HepG2 (cell line): Measurements from ENCODE around the gene GLRX5. TPM values are rescaled to one million over a fixed set of nuclear protein-coding genes. Genes with fewer than 3 reads are reported as not detected.
A peak's percentile ranks its signal among the peaks of the same experiment; 100 is the strongest.

ENCODE experiments used
- BCL6 ChIP-seq: IDR thresholded peaks from 2 replicates; pipeline ENCODE4 v1.6.1; 2016; ENCODE audit warnings: missing genetic modification reagents, missing compliant biosample characterization
- CEBPB ChIP-seq: IDR thresholded peaks from 2 replicates; pipeline ENCODE4 v1.6.1; 2011; ENCODE audit warnings: low read depth, low read length, improper control_type of control experiment, borderline replicate concordance
- EED ChIP-seq: sonication (generic); formaldehyde crosslinking; IDR thresholded peaks from 2 replicates; pipeline ENCODE4 v1.5.0; 2020; ENCODE audit warnings: mild to moderate bottlenecking, missing genetic modification reagents
- GPBP1L1 ChIP-seq: sonication (generic); formaldehyde crosslinking; IDR thresholded peaks from 2 replicates; pipeline ENCODE4 v1.5.0; 2020; ENCODE audit warnings: mild to moderate bottlenecking, missing genetic modification reagents
- MYPOP ChIP-seq: sonication (generic); formaldehyde crosslinking; IDR thresholded peaks from 2 replicates; pipeline ENCODE4 v1.8.1; 2023; ENCODE audit warnings: mild to moderate bottlenecking, moderate library complexity, missing genetic modification reagents
- NPAS2 ChIP-seq: sonication (generic); formaldehyde crosslinking; IDR thresholded peaks from 2 replicates; pipeline ENCODE4 v1.8.0; 2022; ENCODE audit warnings: mild to moderate bottlenecking, missing genetic modification reagents, borderline replicate concordance
- RXRB ChIP-seq: IDR thresholded peaks from 2 replicates; pipeline ENCODE4 v1.6.1; 2016; ENCODE audit warnings: borderline replicate concordance, missing genetic modification reagents, missing compliant biosample characterization
- SMYD3 ChIP-seq: sonication (generic); formaldehyde crosslinking; IDR thresholded peaks from 2 replicates; pipeline ENCODE4 v1.8.1; 2023; ENCODE audit warnings: mild to moderate bottlenecking, missing genetic modification reagents
- TCF7 ChIP-seq: sonication (generic); IDR thresholded peaks from 2 replicates; pipeline ENCODE4 v1.6.1; 2016; ENCODE audit warnings: antibody characterized with exemption, low read depth
- TEF ChIP-seq: sonication (generic); formaldehyde crosslinking; IDR thresholded peaks from 2 replicates; pipeline ENCODE4 v1.5.0; 2020; ENCODE audit warnings: missing genetic modification reagents
- ZEB1 ChIP-seq: IDR thresholded peaks from 2 replicates; pipeline ENCODE4 v1.6.1; 2012; ENCODE audit warnings: mild to moderate bottlenecking, low read depth, inconsistent platforms; ENCODE audit not compliant: insufficient replicate concordance
- ZFX ChIP-seq: sonication (generic); formaldehyde crosslinking; IDR thresholded peaks from 2 replicates; pipeline ENCODE4 v1.4.0; 2020; ENCODE audit warnings: mild to moderate bottlenecking, low read depth, missing genetic modification reagents, moderate library complexity
- ZKSCAN8 ChIP-seq: IDR thresholded peaks from 2 replicates; pipeline ENCODE4 v1.6.1; 2016; ENCODE audit warnings: borderline replicate concordance, missing genetic modification reagents, missing compliant biosample characterization
- ZNF33A ChIP-seq: sonication (generic); formaldehyde crosslinking; IDR thresholded peaks from 2 replicates; pipeline ENCODE4 v1.5.1; 2020; ENCODE audit warnings: missing genetic modification reagents, mild to moderate bottlenecking, moderate library complexity, borderline replicate concordance
- ZNF574 ChIP-seq: sonication (generic); formaldehyde crosslinking; IDR thresholded peaks from 2 replicates; pipeline ENCODE4 v1.4.0; 2020; ENCODE audit warnings: missing genetic modification reagents
- ZNF646 ChIP-seq: sonication (generic); formaldehyde crosslinking; IDR thresholded peaks from 2 replicates; pipeline ENCODE4 v1.9.0; 2021; ENCODE audit warnings: mild to moderate bottlenecking, missing genetic modification reagents
- polyA plus RNA-seq, 8 experiments: library from polyadenylated mRNA; depleted of rRNA in 3 of 8; stranded (reverse) in 7 of 8; unstranded in 1 of 8; fragments of >200 nt; fragmentation: Illumina TruSeq in 4 of 8; extraction: Trizol in 4 of 8; gene quantifications; 2 replicates each; pipeline versions ENCODE4 v1.2.1 to v1.2.3, GENCODE V29; 2011 to 2016; ENCODE audit warnings: low read depth in 4 of 8, missing spikeins in 1 of 8, mixed read lengths in 1 of 8; ENCODE audit not compliant: insufficient read depth in 1 of 8
- total RNA-seq, 5 experiments: library from RNA; depleted of rRNA; stranded (reverse); fragments of >200 nt; fragmentation: Illumina TruSeq; extraction: Trizol; gene quantifications; 2 replicates each; pipeline ENCODE4 v1.2.3, GENCODE V29; 2016; ENCODE audit warnings: low read depth in 1 of 5

The GLRX5 gene
- total and polyA plus RNA-seq, 2 of the 13 experiments (the other 11 are each of a cell fraction or from before 2014, with no cell fraction given), result 122 to 146 TPM

- TF ChIP-seq SMYD3 (CRISPR knock-in tag), result no peak
- peak; percentile 80 for TF ChIP-seq BCL6
- TF ChIP-seq ZNF574 (CRISPR knock-in tag), result peak; percentile 70; the same call in 1 of the 2 replicates
- TF ChIP-seq ZNF646, result peak; percentile 98
- TF ChIP-seq MYPOP (CRISPR knock-in tag), result peak; percentile 76; the same call in 1 of the 2 replicates
- no peak for TF ChIP-seq ZKSCAN8 (CRISPR knock-in tag)
- TF ChIP-seq RXRB (CRISPR knock-in tag), result peak; percentile 72
- peak; percentile 76 for TF ChIP-seq TCF7
- TF ChIP-seq ZEB1, result peak; percentile 54
- peak; percentile 92 for TF ChIP-seq CEBPB
- 0 out of 2 replicates have a peak, but pooled peaks have one; percentile 38 for TF ChIP-seq TEF (CRISPR knock-in tag)
- TF ChIP-seq EED, result no peak
- TF ChIP-seq ZFX (CRISPR knock-in tag), result no peak
- no peak for TF ChIP-seq NPAS2 (CRISPR knock-in tag)
- no peak for TF ChIP-seq GPBP1L1
- no peak for TF ChIP-seq ZNF33A
Observed at GRCh38 chr14:95523051-95523814, 11.6 kb upstream of the GLRX5 start (continued).
